Measurements from ENCODE around the gene PRR5. TPM values are rescaled to one million over a fixed set of nuclear protein-coding genes. Genes with fewer than 3 reads are reported as not detected.

Gene PRR5
- total RNA-seq, 1 experiment from 2014 or later = 11.8 TPM

DNA sequence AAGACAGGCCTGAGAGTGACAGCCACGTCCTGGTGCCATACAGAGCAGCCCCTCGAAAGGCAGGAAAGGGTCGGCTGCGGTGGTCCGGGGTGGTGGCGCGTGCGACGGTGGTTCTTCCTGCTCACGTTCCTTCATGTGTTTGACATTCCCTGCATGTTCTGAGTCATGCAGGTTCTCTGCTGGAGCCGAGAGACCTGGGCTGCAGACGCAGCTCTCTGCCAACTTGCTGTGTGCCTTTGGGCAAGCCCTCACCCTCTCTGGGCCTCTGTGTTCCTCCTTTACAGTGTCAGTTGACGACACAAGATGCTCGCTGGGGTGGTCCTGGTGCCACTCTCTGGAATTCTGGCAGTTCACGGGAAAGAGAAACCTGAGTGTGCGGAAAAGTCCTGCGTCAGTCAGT is 62.4 kb downstream of the PRR5 start:
- Histone ChIP-seq H2BK12ac (ENCODE audit: insufficient read length, low read depth, low read length) (no peak overlapping the region), H2BK5ac (ENCODE audit: insufficient read length, low read length) (no peak overlapping the region), H2AFZ (ENCODE audit: low read length) (no peak overlapping the region), H4K5ac (ENCODE audit: insufficient read length, low read depth, low read length) (no peak overlapping the region), H3K4me1 (ENCODE audit: insufficient read depth, low read length) (peaks cover 4% of the 10 kb centered on the region; the same call in 1 of the 2 replicates), H3K9me3 (ENCODE audit: control insufficient read depth, low read depth, low read length) (no peaks in the 10 kb centered on the region), H3K23me2 (ENCODE audit: insufficient read length, low read depth, low read length, poor library complexity, severe bottlenecking) (no peaks in the 10 kb centered on the region), H2AK5ac (ENCODE audit: insufficient read length, low read length) (no peak overlapping the region), H3K27ac (ENCODE audit: insufficient read length, low read depth, low read length) (no peak overlapping the region), H2BK15ac (ENCODE audit: low read depth, low read length) (no peak overlapping the region), H3K56ac (ENCODE audit: insufficient read length, low read depth, low read length) (no peak overlapping the region), H3K79me2 (ENCODE audit: insufficient read depth, low read length) (peaks cover 2% of the 10 kb centered on the region; the same call in 1 of the 2 replicates), H3K14ac (ENCODE audit: insufficient read depth, low read length) (no peak overlapping the region), H2BK120ac (ENCODE audit: low read depth, low read length, poor library complexity, severe bottlenecking) (no peak overlapping the region), H3K27me3 (ENCODE audit: insufficient read depth, low read length) (no peaks in the 10 kb centered on the region), H3K23ac (ENCODE audit: insufficient read length, low read depth, low read length) (no peak overlapping the region), H3K79me1 (ENCODE audit: insufficient read depth, low read depth, low read length, poor library complexity, severe bottlenecking) (peaks cover 3% of the 10 kb centered on the region), H4K20me1 (ENCODE audit: control insufficient read depth, insufficient read depth, insufficient read length) (no peaks in the 10 kb centered on the region), H3T11ph (ENCODE audit: low read length) (no peak overlapping the region), H4K91ac (ENCODE audit: insufficient read length, low read depth, low read length) (no peak overlapping the region), H2BK20ac (ENCODE audit: low read depth, low read length, poor library complexity, severe bottlenecking) (no peak overlapping the region), H3K18ac (ENCODE audit: insufficient read length, low read depth, low read length) (no peak overlapping the region), H3K9ac (ENCODE audit: extremely low read depth, insufficient read length, low read length) (no peak overlapping the region), H3K4ac (ENCODE audit: low read depth, low read length) (no peak overlapping the region), H3K4me2 (ENCODE audit: insufficient read depth, insufficient read length, low read length) (no peak overlapping the region), H4K8ac (replicated peaks; ENCODE audit: insufficient read length, low read depth, low read length) (no peak overlapping the region)
- Mint-ChIP-seq H3K36me3 (ENCODE audit: insufficient read depth in 1 of 3, low read depth in 3 of 3) (peaks cover 18 to 23% (median 20%) of the 10 kb centered on the region in 3 experiments), H3K27ac (peak overlapping the region in 1 of 3 experiments; percentile 84; a peak in 4 of 7 replicates), H3K9me3 (peaks cover 3 to 6% of the 10 kb centered on the region in 2 experiments; a peak in 3 of 5 replicates), H3K27me3 (ENCODE audit: low read depth) (no peaks in the 10 kb centered on the region), H3K4me3 (no peak overlapping the region; a peak in 1 of 5 replicates), H3K4me1 (peaks cover 25 to 32% of the 10 kb centered on the region in 2 experiments)
- no peak for DNase-seq
- WGBS (ENCODE audit: extremely low coverage, insufficient read length, low lambda C conversion rate) = no CpG with 5 or more reads among the region's 17 CpGs
- TF ChIP-seq CTCF (conservative IDR thresholded peaks at IDR 0.05) = no peak
